ENCODE data around the gene CTNNB1.

DNA sequence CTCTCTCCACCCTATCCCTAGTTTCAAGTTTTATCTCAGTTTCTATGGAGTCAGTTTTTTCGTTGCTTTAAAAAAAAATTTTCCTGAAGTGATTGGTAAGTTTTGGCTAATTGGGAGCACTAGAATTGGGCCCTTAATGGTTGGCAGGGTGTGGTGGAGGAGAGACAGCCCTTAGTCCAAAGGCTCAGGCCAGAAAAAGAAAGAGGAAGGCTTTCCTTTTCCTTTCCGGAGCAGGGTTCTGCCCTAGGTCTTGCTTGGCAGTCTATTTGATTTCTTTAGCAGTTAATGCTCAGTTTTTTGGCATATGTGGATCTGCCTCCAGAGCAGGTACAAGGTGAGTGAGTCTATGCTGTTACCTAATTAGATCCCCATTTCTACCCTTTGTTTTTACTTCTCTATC lies 22.7 kb downstream of the CTNNB1 start:
- TF ChIP-seq, protein P1, sequence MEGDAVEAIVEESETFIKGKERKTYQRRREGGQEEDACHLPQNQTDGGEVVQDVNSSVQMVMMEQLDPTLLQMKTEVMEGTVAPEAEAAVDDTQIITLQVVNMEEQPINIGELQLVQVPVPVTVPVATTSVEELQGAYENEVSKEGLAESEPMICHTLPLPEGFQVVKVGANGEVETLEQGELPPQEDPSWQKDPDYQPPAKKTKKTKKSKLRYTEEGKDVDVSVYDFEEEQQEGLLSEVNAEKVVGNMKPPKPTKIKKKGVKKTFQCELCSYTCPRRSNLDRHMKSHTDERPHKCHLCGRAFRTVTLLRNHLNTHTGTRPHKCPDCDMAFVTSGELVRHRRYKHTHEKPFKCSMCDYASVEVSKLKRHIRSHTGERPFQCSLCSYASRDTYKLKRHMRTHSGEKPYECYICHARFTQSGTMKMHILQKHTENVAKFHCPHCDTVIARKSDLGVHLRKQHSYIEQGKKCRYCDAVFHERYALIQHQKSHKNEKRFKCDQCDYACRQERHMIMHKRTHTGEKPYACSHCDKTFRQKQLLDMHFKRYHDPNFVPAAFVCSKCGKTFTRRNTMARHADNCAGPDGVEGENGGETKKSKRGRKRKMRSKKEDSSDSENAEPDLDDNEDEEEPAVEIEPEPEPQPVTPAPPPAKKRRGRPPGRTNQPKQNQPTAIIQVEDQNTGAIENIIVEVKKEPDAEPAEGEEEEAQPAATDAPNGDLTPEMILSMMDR (IDR thresholded peaks at IDR 0.05), result no peak
- TF ChIP-seq POLR2A (IDR thresholded peaks at IDR 0.05), result no peak

Measured in adrenal gland (tissue), 5 donors.